Left ventricle myocardium inferior (tissue), 1 donor: ENCODE measurements around the gene TRPV3. TPM values are rescaled to one million over a fixed set of nuclear protein-coding genes. Genes with fewer than 3 reads are reported as not detected.

Experiments
- DNase-seq: peaks from one replicate; pipeline ENCODE4 v3.0.0-alpha.2; 2020
- H3K27ac ChIP-seq: fragments of 200-600 bp; replicated peaks from 2 replicates; pipeline ENCODE4 v1.8.0; 2021
- H3K27me3 ChIP-seq: fragments of 200-600 bp; 2 replicates; pipeline ENCODE4 v1.8.0; 2021; ENCODE audit warnings: low read depth
- H3K36me3 ChIP-seq: fragments of 200-600 bp; 2 replicates; pipeline ENCODE4 v1.8.0; 2021
- H3K4me1 ChIP-seq: fragments of 200-600 bp; 2 replicates; pipeline ENCODE4 v1.8.0; 2021
- H3K4me3 ChIP-seq: fragments of 200-600 bp; 2 replicates; pipeline ENCODE4 v1.8.0; 2021; ENCODE audit warnings: mild to moderate bottlenecking, moderate library complexity
- H3K9me3 ChIP-seq: fragments of 200-600 bp; replicated peaks from 2 replicates; pipeline ENCODE4 v1.8.0; 2021
- intact Hi-C: fragments of 100-400 bp; cut with micrococcal nuclease; formaldehyde crosslinking; loops from one replicate; pipeline ENCODE4 v1.11.0; 2022
- total RNA-seq: library from RNA; stranded (reverse); fragmentation: NEBNext Ultra II Directional; extraction: Animal tissue kit (Norgen Biotek cat#: 25700); gene quantifications from one replicate; pipeline ENCODE4 v1.2.1, GENCODE V29; 2021
- TF ChIP-seq, protein P1 (sequence below): fragments of 200-600 bp; IDR thresholded peaks from 2 replicates; pipeline ENCODE4 v1.8.0; 2021; ENCODE audit warnings: antibody characterized with exemption, mild to moderate bottlenecking, borderline replicate concordance
- donor health status: DM: no; HTN: yes; CAD: no; lungs with severe emphysema.

The TRPV3 gene
- total RNA-seq, 1 donor from 2014 or later = 1.0 TPM

DNA sequence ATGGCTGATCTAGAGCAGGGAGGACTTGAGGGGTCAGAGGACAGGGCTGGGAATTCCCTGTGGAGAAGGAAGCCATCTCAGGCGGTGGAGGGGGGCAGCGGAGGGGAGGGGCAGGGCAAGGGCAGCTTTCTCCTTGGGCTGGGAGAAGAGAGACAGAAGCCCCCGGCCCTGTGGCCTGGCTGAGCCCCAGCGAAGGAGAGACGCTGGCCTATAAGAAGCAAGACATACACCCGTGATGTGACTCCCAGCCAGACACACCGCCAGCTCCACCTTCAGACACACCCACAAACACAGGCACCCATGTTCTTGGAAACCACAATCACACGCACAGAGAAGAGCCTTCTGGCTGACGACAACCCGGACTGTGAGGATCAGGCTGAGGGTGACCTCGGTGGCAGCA, 10.0 kb downstream of the TRPV3 start:
- Histone ChIP-seq H3K27ac (no peak overlapping the region), H3K9me3 (no peaks in the 10 kb centered on the region), H3K36me3 (no peaks in the 10 kb centered on the region), H3K4me3 (no peak overlapping the region), H3K4me1 (no peaks in the 10 kb centered on the region), H3K27me3 (peaks cover 9% of the 10 kb centered on the region)
- TF ChIP-seq, protein P1, sequence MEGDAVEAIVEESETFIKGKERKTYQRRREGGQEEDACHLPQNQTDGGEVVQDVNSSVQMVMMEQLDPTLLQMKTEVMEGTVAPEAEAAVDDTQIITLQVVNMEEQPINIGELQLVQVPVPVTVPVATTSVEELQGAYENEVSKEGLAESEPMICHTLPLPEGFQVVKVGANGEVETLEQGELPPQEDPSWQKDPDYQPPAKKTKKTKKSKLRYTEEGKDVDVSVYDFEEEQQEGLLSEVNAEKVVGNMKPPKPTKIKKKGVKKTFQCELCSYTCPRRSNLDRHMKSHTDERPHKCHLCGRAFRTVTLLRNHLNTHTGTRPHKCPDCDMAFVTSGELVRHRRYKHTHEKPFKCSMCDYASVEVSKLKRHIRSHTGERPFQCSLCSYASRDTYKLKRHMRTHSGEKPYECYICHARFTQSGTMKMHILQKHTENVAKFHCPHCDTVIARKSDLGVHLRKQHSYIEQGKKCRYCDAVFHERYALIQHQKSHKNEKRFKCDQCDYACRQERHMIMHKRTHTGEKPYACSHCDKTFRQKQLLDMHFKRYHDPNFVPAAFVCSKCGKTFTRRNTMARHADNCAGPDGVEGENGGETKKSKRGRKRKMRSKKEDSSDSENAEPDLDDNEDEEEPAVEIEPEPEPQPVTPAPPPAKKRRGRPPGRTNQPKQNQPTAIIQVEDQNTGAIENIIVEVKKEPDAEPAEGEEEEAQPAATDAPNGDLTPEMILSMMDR = no peak
- intact Hi-C loops = no loop called here
- DNase-seq = no peak

DNA sequence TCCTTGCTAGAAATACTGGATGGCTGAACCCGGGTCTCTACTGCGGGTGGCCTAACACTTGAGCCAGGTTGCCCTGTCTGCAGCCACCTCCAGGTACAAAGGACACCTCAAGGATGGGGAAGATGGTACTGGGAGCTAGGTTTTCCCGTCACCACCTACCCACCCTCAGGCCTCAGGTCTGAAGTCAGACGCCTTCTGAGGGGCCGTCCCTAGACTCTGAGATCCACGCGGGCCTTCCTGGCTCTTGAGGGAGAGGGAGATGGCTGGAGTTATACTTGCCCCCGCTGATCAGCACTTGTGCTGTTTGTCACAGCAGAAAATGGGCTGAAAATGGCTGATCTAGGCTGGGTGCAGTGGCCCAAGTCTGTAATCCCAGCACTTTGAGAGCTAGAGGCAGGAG, 10.6 kb downstream of the TRPV3 start:
- intact Hi-C loops = no loop called here
- Histone ChIP-seq H3K27ac (no peak overlapping the region), H3K27me3 (peaks cover 9% of the 10 kb centered on the region), H3K36me3 (no peaks in the 10 kb centered on the region), H3K4me3 (no peak overlapping the region), H3K4me1 (no peaks in the 10 kb centered on the region), H3K9me3 (no peaks in the 10 kb centered on the region)
- TF ChIP-seq, protein P1 = no peak
- DNase-seq = no peak

DNA sequence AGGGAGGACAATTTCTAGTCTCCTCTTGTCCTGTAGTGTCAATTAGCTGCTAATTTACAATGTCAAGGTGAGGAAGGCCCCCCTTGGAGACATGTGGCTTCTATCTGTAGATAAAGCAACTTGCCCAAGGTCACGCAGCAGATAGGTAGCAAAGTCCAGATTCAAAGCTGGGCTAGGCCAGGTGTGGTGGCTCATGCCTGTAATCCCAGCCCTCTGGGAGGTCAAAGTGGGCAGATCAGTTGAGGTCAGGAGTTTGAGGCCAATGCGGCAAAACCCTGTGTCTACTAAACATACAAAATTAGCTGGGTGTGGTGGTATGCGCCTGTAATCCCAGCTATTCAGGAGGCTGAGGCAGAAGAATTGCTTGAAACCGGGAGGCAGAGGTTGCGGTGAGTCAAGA, 11.1 kb downstream of the TRPV3 start:
- Histone ChIP-seq H3K9me3 (no peaks in the 10 kb centered on the region), H3K27me3 (peaks cover 9% of the 10 kb centered on the region), H3K27ac (no peak overlapping the region), H3K4me1 (no peaks in the 10 kb centered on the region), H3K4me3 (no peak overlapping the region), H3K36me3 (no peaks in the 10 kb centered on the region)
- intact Hi-C loops = no loop called here
- DNase-seq = no peak
- TF ChIP-seq, protein P1 = no peak

GRCh38 chr17:3545151-3545550, 12.5 kb downstream of the TRPV3 start:
- intact Hi-C loops = no loop called here
- Histone ChIP-seq H3K4me1 (no peaks in the 10 kb centered on the region), H3K4me3 (no peak overlapping the region), H3K9me3 (no peaks in the 10 kb centered on the region), H3K36me3 (no peaks in the 10 kb centered on the region), H3K27ac (no peak overlapping the region), H3K27me3 (peaks cover 9% of the 10 kb centered on the region)
- TF ChIP-seq, protein P1 = no peak
- no peak for DNase-seq

GRCh38 chr17:3544365-3544764, 13.2 kb downstream of the TRPV3 start:
- peaks cover 9% of the 10 kb centered on the region for H3K27me3 ChIP-seq
- H3K4me3 ChIP-seq = no peak overlapping the region
- intact Hi-C loops = no loop called here
- no peaks in the 10 kb centered on the region for H3K4me1 ChIP-seq
- H3K27ac ChIP-seq = no peak overlapping the region
- H3K9me3 ChIP-seq = no peaks in the 10 kb centered on the region
- TF ChIP-seq, protein P1 = no peak
- DNase-seq = no peak
- H3K36me3 ChIP-seq = no peaks in the 10 kb centered on the region

DNA sequence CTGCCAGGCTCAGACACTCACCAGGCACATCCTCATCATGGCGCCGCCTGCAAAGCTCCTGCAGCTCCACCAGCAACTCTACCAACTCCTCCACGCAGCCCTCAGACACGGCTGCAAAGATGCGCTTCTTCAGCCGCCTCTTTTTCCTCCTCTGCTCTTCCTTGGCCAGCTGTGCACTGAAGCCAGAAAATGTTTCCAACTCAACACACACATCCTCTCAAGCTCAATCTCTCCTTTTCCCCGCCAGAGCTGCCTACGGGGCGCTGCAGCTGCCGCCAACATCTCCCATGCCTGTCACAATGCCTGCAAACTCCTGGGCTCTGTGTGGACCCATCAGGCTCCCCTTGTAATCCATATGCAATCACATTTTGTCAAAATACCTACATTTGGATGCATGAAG, 14.2 kb downstream of the TRPV3 start:
- Histone ChIP-seq H3K4me3 (no peak overlapping the region), H3K9me3 (no peaks in the 10 kb centered on the region), H3K4me1 (no peaks in the 10 kb centered on the region), H3K27ac (no peak overlapping the region), H3K27me3 (peaks cover 9% of the 10 kb centered on the region), H3K36me3 (no peaks in the 10 kb centered on the region)
- DNase-seq = no peak
- TF ChIP-seq, protein P1 = no peak
- intact Hi-C loops = no loop called here
